IPS-20b (cell line): ENCODE results near the gene BICDL1.

Experiments used
- H3K27ac ChIP-seq: one replicate; pipeline ENCODE4 v1.5.1; 2013; ENCODE audit warnings: low read length
- H3K27me3 ChIP-seq: 2 replicates; pipeline ENCODE4 v1.6.1; 2013; ENCODE audit warnings: mild to moderate bottlenecking, low read length, inconsistent platforms; ENCODE audit not compliant: insufficient read depth
- H3K36me3 ChIP-seq: 2 replicates; pipeline ENCODE4 v1.6.1; 2013; ENCODE audit warnings: low read depth, mild to moderate bottlenecking, inconsistent platforms, low read length, moderate library complexity; ENCODE audit not compliant: insufficient read depth
- H3K4me1 ChIP-seq: 2 replicates; pipeline ENCODE4 v1.6.1; 2013; ENCODE audit warnings: mild to moderate bottlenecking, control low read depth, inconsistent platforms, low read length, moderate library complexity; ENCODE audit not compliant: insufficient read depth
- H3K4me3 ChIP-seq: 2 replicates; pipeline ENCODE4 v1.5.1; 2013; ENCODE audit warnings: mild to moderate bottlenecking, low read length, inconsistent platforms
- H3K9ac ChIP-seq: 2 replicates; pipeline ENCODE4 v1.6.1; 2013; ENCODE audit warnings: low read depth, mild to moderate bottlenecking, inconsistent platforms, low read length, moderate library complexity
- H3K9me3 ChIP-seq: 2 replicates; pipeline ENCODE4 v1.6.1; 2013; ENCODE audit warnings: mild to moderate bottlenecking, low read depth, low read length, inconsistent platforms; ENCODE audit not compliant: insufficient read depth

The BICDL1 gene

DNA sequence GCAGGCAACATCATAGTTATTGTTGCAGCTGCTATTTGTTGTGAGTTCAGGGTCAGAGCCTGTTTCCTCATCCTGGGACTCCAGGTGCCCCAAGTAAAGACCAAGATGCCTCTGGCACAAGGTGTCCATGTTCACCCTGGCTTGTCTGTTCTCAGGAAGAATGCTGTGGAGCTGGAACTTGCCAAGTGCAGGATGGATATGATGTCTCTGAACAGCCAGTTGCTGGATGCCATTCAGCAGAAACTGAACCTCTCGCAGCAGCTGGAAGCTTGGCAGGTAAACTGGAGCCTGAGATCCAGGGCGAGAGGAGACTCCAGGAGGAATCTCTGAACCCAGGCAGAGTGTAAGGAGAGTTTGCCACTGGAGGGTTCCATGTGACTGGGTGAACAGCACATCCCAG, 100.8 kb downstream of the BICDL1 start:
- H3K4me1 ChIP-seq: peaks cover 34% of the 10 kb centered on the region
- peaks cover 12% of the 10 kb centered on the region; the same call in 1 of the 2 replicates for H3K36me3 ChIP-seq
- H3K9ac ChIP-seq: no peak overlapping the region
- no peaks in the 10 kb centered on the region for H3K27me3 ChIP-seq
- H3K4me3 ChIP-seq: no peak overlapping the region
- no peak overlapping the region for H3K27ac ChIP-seq
- H3K9me3 ChIP-seq: no peaks in the 10 kb centered on the region

DNA sequence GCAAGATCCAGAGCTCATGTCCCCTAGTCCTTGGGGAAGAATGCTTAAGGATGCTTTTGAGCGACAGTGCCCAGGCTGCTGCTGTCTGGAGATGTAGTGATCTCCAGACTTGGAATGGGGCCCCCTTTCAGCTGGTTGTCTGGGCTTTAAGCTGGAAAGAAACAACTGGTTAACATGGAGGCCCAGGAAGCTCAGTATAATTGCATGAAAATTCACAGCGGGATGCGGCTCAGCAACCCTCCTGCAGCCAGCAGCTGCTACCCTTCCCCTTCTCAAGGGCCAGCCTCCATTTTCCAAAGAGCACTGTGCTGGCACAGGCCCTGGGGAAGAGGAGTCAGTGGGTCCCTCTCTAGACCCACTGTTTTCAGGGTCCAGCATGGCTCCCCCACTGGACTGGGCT, 101.2 kb downstream of the BICDL1 start:
- Histone ChIP-seq H3K27me3 (no peaks in the 10 kb centered on the region), H3K4me1 (peaks cover 38% of the 10 kb centered on the region), H3K36me3 (peaks cover 12% of the 10 kb centered on the region; the same call in 1 of the 2 replicates), H3K9me3 (no peaks in the 10 kb centered on the region), H3K9ac (no peak overlapping the region), H3K27ac (no peak overlapping the region), H3K4me3 (no peak overlapping the region)

DNA sequence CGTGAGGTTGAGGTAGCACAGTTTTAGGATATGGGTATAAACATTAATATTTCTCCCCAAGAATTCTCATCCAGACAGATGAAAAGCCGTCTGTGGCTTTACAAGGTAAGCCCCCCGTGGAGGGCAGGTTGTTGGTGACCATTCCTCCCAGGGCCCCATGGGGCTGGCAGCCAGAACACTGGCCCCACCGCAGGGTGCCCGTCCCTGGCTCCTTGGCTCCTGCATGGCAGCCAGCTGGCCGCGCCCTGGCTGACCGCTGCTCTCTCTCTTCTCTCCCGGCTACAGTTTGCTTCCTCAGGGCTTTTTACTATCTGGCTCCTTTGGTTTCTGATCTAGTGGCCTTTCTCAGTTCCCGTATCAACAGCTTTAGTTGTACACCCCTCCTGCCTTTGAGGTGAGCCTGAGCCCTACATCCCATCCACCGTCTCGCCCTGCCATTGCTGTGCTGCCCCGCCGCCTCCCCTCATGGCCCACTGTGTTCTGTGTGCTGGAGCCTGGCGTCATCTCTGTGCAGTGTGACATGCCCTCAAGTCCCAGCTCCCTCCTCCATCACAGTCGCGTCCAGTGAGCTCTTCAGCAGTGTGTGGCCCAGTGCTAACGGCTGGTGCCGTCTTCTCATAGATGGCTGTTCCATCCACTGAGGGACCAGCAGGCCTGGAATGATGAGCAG, 101.7 kb downstream of the BICDL1 start:
- H3K4me3 ChIP-seq: no peak overlapping the region
- peaks cover 12% of the 10 kb centered on the region; the same call in 1 of the 2 replicates for H3K36me3 ChIP-seq
- H3K4me1 ChIP-seq: peaks cover 37% of the 10 kb centered on the region
- H3K9ac ChIP-seq: no peak overlapping the region
- no peaks in the 10 kb centered on the region for H3K9me3 ChIP-seq
- H3K27me3 ChIP-seq: no peaks in the 10 kb centered on the region
- no peak overlapping the region for H3K27ac ChIP-seq

DNA sequence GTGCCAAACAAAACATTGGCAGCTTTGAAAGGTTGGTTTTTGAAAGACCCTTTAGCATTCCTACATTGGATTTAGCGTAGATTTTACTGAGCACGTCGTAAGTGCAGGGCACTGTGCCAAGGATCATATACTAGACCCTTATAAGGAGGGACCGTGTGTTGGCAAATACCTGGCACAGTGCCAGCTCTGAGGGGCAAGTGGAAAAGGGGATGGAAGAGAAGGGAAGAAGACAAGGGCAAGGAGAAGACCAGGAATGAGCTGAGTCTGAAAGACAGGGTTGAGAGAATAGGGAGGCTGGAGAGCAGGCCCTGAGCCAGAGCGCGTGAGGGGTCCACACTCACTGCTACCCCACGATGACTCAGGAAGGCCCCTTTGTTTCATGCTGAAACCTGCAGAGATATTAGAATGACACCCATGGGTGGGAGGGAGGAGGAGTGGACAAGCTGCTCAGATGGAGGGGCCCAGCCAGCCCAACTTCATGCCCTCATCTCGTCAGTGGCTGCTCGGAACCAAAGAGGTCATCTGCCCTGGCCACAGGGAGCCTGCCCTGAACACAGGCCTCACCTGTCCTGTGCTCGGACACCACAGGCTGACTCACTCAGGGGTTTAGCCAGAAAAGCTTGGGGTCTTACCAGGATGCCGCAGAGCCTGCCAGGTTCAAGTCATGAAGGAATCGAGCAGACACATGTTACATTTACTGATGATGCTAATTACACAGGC, 102.5 kb downstream of the BICDL1 start:
- Histone ChIP-seq H3K4me3 (no peak overlapping the region), H3K9ac (no peak overlapping the region), H3K36me3 (peaks cover 17% of the 10 kb centered on the region), H3K27ac (no peak overlapping the region), H3K4me1 (peaks cover 31% of the 10 kb centered on the region), H3K27me3 (no peaks in the 10 kb centered on the region), H3K9me3 (no peaks in the 10 kb centered on the region)

DNA sequence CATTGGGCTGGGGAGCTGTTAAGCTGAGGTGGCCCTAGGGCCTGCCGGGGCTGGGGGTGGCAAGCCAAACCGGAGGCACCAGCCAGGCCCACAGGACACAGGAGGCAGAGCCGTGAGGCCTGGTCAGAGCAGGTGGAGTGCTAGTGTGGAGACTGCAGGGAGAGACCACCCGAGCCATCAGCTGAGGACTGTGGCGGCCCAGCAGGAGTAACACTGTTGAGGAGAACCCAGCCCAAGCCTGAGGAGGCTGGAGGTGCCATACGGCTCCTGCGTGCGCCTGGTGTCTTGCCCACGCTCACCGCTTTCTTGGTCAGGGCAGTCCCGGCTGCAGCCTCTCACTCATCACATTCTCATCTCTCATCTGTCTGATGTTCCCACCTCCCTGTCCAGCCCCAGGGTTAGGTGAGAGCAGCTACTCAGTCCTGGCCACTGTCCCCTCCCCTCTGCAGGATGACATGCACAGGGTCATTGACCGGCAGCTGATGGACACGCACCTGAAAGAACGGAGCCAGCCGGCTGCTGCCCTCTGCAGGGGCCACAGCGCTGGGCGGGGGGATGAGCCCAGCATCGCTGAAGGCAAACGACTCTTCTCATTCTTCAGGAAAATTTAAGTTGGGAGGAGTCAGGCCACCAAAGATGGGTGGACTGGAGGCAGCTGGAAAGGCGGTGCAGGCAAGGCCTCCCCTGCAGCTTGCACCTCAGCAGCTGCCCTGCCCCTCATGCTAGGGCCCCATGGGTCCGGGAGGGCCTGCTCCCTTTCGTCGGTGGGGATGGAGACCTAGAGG, 103.7 kb downstream of the BICDL1 start:
- peaks cover 28% of the 10 kb centered on the region for H3K36me3 ChIP-seq
- H3K27ac ChIP-seq: peak overlapping the region; percentile 75
- H3K9ac ChIP-seq: peak overlapping the region; percentile 74; the same call in 1 of the 2 replicates
- peaks cover 25% of the 10 kb centered on the region for H3K4me1 ChIP-seq
- H3K27me3 ChIP-seq: no peaks in the 10 kb centered on the region
- H3K9me3 ChIP-seq: no peaks in the 10 kb centered on the region
- no peak overlapping the region for H3K4me3 ChIP-seq

DNA sequence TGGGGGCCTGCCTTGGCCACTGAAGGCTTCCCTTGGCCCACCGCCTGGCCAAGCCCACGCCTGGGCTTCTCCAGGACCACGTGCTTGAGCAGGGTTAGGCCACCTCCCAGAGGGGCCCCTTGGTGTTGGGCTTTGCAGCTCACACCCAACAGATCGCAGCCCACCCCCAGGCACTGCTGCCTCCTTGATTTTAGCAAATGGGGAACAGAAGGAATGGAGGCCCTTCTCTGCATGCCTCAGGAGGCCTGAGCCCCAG, 104.2 kb downstream of the BICDL1 start:
- no peak overlapping the region for H3K4me3 ChIP-seq
- H3K4me1 ChIP-seq: peaks cover 24% of the 10 kb centered on the region; the same call in 1 of the 2 replicates
- peak overlapping the region; percentile 74 for H3K9ac ChIP-seq
- H3K36me3 ChIP-seq: peaks cover 31% of the 10 kb centered on the region
- peak overlapping the region; percentile 75 for H3K27ac ChIP-seq
- H3K9me3 ChIP-seq: no peaks in the 10 kb centered on the region
- H3K27me3 ChIP-seq: no peaks in the 10 kb centered on the region

DNA sequence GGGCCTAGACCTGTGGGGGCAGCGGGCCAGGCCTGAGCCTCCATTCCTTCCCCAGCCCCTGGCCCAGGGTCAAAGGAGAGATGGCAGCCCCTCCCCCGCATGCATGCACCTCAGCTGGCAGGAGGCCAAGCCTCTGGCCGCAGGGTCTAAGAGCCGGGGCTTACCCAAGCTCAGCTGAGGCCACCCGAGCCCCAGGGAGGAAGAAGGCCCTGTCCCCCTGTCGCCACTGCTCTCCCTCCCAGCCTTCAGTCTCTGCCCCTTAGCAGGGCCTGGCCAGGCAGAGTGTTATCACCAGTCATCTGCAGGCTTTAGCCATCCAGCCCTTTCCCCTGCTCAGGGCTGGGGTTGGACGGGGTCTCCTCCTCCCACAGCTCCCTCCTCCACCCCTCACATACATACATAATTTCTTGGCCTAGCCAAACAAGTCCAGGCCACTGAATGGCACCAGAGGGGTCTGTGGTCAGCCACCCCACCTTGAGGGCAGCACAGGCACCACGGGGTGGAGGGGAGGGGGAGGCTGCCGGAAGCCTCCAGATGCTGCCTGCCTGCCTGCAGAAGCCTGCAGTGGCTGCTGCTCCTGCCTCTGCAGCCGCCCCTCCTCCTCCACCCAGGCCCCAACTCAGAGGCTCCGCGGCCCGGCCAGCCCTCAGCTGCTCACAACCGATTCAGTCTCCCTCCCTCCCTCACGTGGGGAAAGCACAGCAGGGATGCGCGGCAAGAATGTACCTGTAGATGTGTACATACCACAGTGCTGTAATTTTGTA, 104.7 kb downstream of the BICDL1 start:
- H3K36me3 ChIP-seq: peaks cover 36% of the 10 kb centered on the region
- peak overlapping the region; percentile 74 for H3K9ac ChIP-seq
- no peaks in the 10 kb centered on the region for H3K27me3 ChIP-seq
- H3K27ac ChIP-seq: peak overlapping the region; percentile 75
- H3K4me3 ChIP-seq: 0 out of 2 replicates have a peak overlapping the region, but pooled peaks have one; percentile 31
- H3K4me1 ChIP-seq: peaks cover 24% of the 10 kb centered on the region; the same call in 1 of the 2 replicates
- no peaks in the 10 kb centered on the region for H3K9me3 ChIP-seq

DNA sequence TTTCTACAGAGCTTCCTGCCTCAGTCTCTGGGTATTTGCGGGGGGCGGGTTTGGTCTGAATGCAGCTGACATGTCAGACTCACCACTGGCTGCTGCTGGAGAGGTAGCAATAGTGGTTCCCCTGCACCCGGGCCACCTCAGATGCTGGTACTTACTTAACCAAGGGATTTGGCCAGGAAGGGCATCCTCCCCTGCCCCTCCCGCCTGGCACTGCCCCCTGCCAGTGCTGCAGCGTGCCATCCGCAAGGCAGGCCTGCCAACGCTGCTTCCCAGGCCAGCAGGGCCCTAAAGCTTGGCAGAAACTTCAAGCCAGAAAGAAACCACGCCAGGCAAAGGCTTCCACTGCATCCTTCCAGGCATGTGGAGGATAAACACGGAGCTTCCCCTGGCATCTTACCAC, 105.4 kb downstream of the BICDL1 start:
- Histone ChIP-seq H3K4me1 (peaks cover 24% of the 10 kb centered on the region; the same call in 1 of the 2 replicates), H3K36me3 (peaks cover 39% of the 10 kb centered on the region), H3K9ac (peak overlapping the region; percentile 63; the same call in 1 of the 2 replicates)

DNA sequence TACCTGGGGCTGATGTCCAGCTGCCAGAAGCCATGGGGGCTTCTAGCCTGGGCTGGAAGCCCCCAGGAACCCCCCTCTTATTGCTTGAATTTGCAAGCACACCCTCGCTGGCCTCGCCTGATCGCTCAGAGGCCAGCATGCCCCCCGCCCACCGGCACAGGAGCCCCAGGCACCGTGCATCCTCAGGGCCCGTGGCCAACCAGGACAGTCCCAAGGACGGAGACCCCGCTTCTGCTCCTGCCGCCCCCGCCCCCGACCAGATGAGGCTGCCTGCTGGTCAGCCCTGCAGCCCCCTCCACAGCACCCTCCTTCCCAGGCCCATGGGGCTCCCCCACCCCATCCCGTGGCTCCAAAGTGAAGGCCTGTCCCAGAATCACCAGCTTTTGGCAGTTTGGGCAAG, 106.3 kb downstream of the BICDL1 start:
- H3K4me3 ChIP-seq: no peak overlapping the region
- H3K27me3 ChIP-seq: no peaks in the 10 kb centered on the region
- peak overlapping the region; percentile 71 for H3K27ac ChIP-seq
- no peaks in the 10 kb centered on the region for H3K9me3 ChIP-seq
- H3K4me1 ChIP-seq: peaks cover 24% of the 10 kb centered on the region; the same call in 1 of the 2 replicates
- H3K36me3 ChIP-seq: peaks cover 39% of the 10 kb centered on the region
- peak overlapping the region; percentile 45; the same call in 1 of the 2 replicates for H3K9ac ChIP-seq

More for the DNA sequence above, 105.4 kb downstream of the BICDL1 start:
- Histone ChIP-seq H3K27ac (no peak overlapping the region), H3K27me3 (no peaks in the 10 kb centered on the region), H3K4me3 (no peak overlapping the region), H3K9me3 (no peaks in the 10 kb centered on the region)

DNA sequence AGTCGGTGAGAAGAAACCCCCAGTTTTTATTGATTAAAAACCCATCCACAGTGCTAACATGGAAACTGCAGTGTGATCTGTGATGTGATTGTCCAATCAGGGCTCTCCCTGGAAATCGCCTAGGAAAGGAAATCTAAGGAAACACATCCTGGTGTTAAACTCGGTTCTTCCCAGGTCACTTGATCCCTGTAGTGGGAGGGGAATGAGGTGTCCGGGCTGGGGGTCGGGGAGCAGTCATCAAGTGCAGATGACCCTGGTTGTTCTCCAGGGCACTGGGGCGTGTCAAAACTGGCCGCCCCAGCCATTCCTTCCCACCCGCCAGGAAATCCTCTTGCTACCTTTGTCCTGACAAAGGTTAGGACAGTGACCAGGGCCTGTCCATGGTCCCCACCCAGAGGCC, 106.7 kb downstream of the BICDL1 start:
- peaks cover 42% of the 10 kb centered on the region for H3K36me3 ChIP-seq
- no peaks in the 10 kb centered on the region for H3K27me3 ChIP-seq
- H3K4me3 ChIP-seq: no peak overlapping the region
- H3K9ac ChIP-seq: peak overlapping the region; percentile 45; the same call in 1 of the 2 replicates
- H3K9me3 ChIP-seq: no peaks in the 10 kb centered on the region
- H3K4me1 ChIP-seq: peaks cover 24% of the 10 kb centered on the region; the same call in 1 of the 2 replicates
- peak overlapping the region; percentile 71 for H3K27ac ChIP-seq

- Histone ChIP-seq H3K36me3 (peaks cover 38% of the 10 kb centered on the region), H3K4me1 (peaks cover 24% of the 10 kb centered on the region; the same call in 1 of the 2 replicates), H3K9ac (no peak overlapping the region), H3K4me3 (no peak overlapping the region), H3K27me3 (no peaks in the 10 kb centered on the region), H3K27ac (no peak overlapping the region), H3K9me3 (no peaks in the 10 kb centered on the region)
These were observed 107.7 kb downstream of the BICDL1 start for GRCh38 chr12:120096671-120097202.
